ENCODE data around the gene CPSF3.

DNA sequence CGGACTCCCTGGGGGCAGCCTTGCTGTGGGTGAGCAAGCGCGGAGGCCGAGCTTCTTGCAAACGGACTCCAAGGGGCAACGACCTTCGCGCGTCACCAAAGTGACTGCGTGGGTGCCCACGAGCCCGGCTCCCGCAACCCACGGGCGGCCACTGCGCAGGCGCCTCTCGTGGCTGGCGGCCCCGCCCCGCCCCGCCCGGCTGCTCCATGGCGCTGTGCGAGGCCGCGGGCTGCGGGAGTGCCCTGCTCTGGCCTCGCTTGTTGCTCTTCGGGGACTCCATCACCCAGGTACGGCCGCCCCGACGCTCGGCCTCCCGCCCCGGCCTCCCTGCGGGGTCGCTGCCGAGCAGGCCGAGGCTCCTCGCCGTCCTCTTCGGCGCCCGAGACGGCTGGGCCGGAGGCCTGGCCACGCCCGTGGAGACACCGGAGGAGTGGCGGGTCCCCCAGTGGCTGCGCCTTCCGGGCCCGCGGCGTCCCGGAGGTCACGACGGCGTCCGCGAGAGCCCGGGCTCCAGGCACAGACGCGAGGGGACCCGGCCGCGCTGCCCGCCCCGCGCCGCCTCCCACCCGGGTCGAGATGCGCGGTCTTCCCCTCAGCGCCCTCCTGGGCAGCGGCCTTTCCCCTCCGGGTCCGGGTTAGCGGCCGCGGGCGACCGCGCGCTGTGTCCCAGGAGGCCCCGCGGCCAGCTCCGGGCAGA, 51.1 kb downstream of the CPSF3 start, which contains the start of gene IAH1:
- TF ChIP-seq, protein P1, sequence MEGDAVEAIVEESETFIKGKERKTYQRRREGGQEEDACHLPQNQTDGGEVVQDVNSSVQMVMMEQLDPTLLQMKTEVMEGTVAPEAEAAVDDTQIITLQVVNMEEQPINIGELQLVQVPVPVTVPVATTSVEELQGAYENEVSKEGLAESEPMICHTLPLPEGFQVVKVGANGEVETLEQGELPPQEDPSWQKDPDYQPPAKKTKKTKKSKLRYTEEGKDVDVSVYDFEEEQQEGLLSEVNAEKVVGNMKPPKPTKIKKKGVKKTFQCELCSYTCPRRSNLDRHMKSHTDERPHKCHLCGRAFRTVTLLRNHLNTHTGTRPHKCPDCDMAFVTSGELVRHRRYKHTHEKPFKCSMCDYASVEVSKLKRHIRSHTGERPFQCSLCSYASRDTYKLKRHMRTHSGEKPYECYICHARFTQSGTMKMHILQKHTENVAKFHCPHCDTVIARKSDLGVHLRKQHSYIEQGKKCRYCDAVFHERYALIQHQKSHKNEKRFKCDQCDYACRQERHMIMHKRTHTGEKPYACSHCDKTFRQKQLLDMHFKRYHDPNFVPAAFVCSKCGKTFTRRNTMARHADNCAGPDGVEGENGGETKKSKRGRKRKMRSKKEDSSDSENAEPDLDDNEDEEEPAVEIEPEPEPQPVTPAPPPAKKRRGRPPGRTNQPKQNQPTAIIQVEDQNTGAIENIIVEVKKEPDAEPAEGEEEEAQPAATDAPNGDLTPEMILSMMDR (IDR thresholded peaks at IDR 0.05; ENCODE audit: borderline replicate concordance, extremely low read depth, low read length, poor library complexity, severe bottlenecking) = no peak
- TF ChIP-seq EZH2 (IDR thresholded peaks at IDR 0.05; ENCODE audit: borderline replicate concordance, low read depth, low read length, severe bottlenecking) = no peak
